GM21528 (cell line): Measurements from ENCODE around the gene NFKB2.

Experiments
- ATAC-seq: cut with Tn5 transposase; IDR thresholded peaks from one replicate; pipeline ENCODE4 v1.9.1; 2021; ENCODE audit warnings: mild to moderate bottlenecking, moderate library complexity; ENCODE audit not compliant: unreplicated experiment, low FRiP score

The NFKB2 gene

GRCh38 chr10:102407425-102408130 is 12.1 kb downstream of the NFKB2 start:
- no peak for ATAC-seq

GRCh38 chr10:102408131-102408727 is 12.7 kb downstream of the NFKB2 start:
- ATAC-seq = no peak

DNA sequence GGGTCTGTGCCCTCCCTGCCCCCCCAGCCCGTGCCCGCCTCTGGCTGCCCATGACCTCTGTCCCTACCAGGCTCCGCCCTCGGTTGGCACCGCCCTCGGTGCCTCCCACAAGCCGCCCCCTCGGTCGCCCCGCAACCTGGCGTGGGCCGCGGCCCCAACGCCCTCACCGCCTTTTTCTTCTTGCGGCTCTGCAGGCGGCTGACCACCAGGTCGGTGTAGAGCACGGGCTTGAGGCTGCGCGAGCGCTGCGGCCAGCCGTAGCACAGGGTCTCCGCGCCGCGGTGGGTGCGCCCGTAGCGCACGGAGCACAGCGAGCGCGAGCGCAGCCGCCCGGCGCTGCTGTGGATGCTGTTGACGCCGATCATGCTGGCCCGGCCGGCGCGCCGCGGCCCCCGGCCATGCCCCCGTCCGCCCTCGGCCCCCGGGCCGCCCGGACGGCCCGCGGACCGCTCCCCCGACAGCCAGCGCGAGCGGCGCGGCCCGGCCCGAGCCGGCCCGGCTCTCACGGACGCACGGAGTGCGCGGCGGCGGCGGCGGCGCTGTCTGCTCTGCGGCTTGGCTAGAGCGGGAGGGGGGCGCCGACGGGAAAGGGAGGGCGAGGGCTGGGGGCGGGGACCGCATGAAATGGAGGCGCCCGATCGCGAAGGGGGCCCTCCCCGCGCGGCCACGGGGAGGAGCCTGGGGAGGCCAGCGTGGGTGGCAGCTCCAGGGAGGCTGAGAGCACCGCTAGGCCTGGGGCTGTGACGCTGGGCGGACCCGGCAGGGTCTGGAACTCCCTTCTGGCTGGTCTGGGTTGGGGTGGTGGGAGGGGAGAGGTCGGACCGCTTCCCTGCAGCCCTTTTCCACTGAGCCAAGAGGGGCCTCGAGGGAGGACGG is 13.5 kb downstream of the NFKB2 start:
- ATAC-seq = no peak

- no peak for ATAC-seq
Measured at GRCh38 chr10:102409604-102410428, 14.3 kb downstream of the NFKB2 start.

GRCh38 chr10:102410429-102411073 is 15.0 kb downstream of the NFKB2 start:
- no peak for ATAC-seq

GRCh38 chr10:102411341-102412255 is 16.1 kb downstream of the NFKB2 start:
- no peak for ATAC-seq

- ATAC-seq = no peak
Measured at GRCh38 chr10:102412293-102412692, 16.8 kb downstream of the NFKB2 start.

- ATAC-seq = no peak
Measured at GRCh38 chr10:102413053-102413705, 17.7 kb downstream of the NFKB2 start.

DNA sequence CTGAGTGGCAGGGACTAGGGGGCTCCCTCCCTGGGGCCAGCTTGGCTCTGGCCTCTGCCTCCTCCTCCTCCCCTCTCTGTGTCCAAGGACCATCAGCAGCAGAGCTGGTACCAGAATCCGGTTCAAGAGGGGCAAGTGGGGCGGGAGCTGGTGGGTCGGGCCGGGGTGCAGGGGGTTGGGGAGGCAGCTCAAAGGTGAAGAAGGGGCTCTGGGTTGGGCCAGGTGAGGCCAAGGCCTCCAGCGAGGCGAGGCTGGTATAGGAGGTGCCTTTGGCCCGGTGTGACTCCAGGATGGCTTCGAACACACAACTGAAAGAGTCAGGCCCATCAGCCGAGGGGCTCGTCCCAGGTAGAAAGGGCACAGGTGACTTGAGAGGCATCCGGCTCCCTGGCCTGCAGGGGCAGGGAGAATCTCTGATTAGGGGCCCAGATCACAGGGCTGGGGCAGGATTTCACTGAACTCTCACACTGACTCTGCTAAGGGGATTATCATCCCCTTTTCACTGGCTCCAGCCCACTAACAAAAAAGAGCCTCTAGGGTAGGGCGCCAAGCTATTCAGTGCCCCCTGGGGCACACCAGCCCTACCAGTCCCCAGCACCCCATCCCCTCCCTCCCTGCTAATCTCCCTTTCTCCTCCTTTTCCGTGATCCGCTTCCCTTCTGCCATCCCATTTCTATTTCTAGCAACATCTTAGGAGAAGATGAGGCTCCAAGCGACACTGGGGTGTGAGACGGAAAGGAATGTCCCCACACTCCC is 18.5 kb downstream of the NFKB2 start:
- no peak for ATAC-seq

GRCh38 chr10:102414749-102415148 is 19.2 kb downstream of the NFKB2 start:
- no peak for ATAC-seq

- no peak for ATAC-seq
Measured at GRCh38 chr10:102416283-102416682, 20.8 kb downstream of the NFKB2 start.

- no peak for ATAC-seq
Measured at GRCh38 chr10:102416695-102417094, 21.2 kb downstream of the NFKB2 start.

- no peak for ATAC-seq
Measured at GRCh38 chr10:102418622-102419268, 23.2 kb downstream of the NFKB2 start, which contains the start of gene PSD. PSD (minus strand) TSS chr10:102418785; CDS start chr10:102417038, 1,747 bp downstream.

GRCh38 chr10:102419269-102420180 is 24.0 kb downstream of the NFKB2 start:
- no peak for ATAC-seq

GRCh38 chr10:102420181-102420713 is 24.7 kb downstream of the NFKB2 start:
- no peak for ATAC-seq
